Caco-2 (cell line): Measurements from ENCODE around the gene ARHGAP27. TPM values are rescaled to one million over a fixed set of nuclear protein-coding genes. Genes with fewer than 3 reads are reported as not detected.

Experiments used
- BruUV-seq: library from RNA; stranded (reverse); fragments of 400-500 nt; replicated peaks from 2 replicates; lab custom pipeline; 2021; lab: Mats Ljungman, UMichigan
- CTCF ChIA-PET: fragments of 300-600 bp; sonication (Branson Sonifier 250); formaldehyde crosslinking; loops from one replicate; lab custom pipeline; 2022; ENCODE audit warnings: antibody characterized with exemption; lab: Charles Lee
- POLR2A ChIA-PET: fragments of 300-600 bp; sonication (Branson Sonifier 250); formaldehyde crosslinking; loops from one replicate; lab custom pipeline; 2022; ENCODE audit warnings: antibody characterized with exemption; lab: Charles Lee
- DNase-seq, 2 experiments: peaks; one replicate each; pipeline versions ENCODE4 v3.0.0 to v3.0.0-alpha.2; 2020 to 2022
- H3K27me3 ChIP-seq: replicated peaks from 2 replicates; pipeline ENCODE4 v1.6.0; 2011; ENCODE audit warnings: low read length; ENCODE audit not compliant: control insufficient read depth, insufficient read depth
- H3K36me3 ChIP-seq: 2 replicates; pipeline ENCODE4 v1.5.1; 2011; ENCODE audit warnings: low read length; ENCODE audit not compliant: control insufficient read depth, insufficient read depth
- H3K4me1 ChIP-seq: fragments of 250-450 bp; sonication (Bioruptor Pico); 2 replicates; pipeline ENCODE4 v1.5.1; 2020; ENCODE audit warnings: mild to moderate bottlenecking
- H3K4me3 ChIP-seq: 2 replicates; pipeline ENCODE4 v1.5.1; 2011; ENCODE audit warnings: low read depth, mild to moderate bottlenecking, control low read depth, low read length
- H3K9me3 ChIP-seq: fragments of 250-450 bp; sonication (Bioruptor Pico); 2 replicates; pipeline ENCODE4 v1.5.1; 2020; ENCODE audit warnings: mild to moderate bottlenecking, moderate library complexity
- H3K27ac Mint-ChIP-seq: one replicate; pipeline ENCODE4 v1.8.0; 2022; ENCODE audit warnings: mixed read lengths; ENCODE audit not compliant: unreplicated experiment
- H3K27me3 Mint-ChIP-seq: one replicate; pipeline ENCODE4 v1.8.0; 2022; ENCODE audit warnings: mixed read lengths; ENCODE audit not compliant: insufficient read depth, unreplicated experiment
- H3K36me3 Mint-ChIP-seq: one replicate; pipeline ENCODE4 v1.8.0; 2022; ENCODE audit warnings: mild to moderate bottlenecking, mixed read lengths; ENCODE audit not compliant: insufficient read depth, unreplicated experiment
- H3K4me1 Mint-ChIP-seq: one replicate; pipeline ENCODE4 v1.8.0; 2022; ENCODE audit warnings: low read depth, mixed read lengths; ENCODE audit not compliant: unreplicated experiment
- H3K4me3 Mint-ChIP-seq: one replicate; pipeline ENCODE4 v1.8.0; 2022; ENCODE audit warnings: mild to moderate bottlenecking, moderate library complexity, mixed read lengths; ENCODE audit not compliant: unreplicated experiment
- H3K9me3 Mint-ChIP-seq: one replicate; pipeline ENCODE4 v1.8.0; 2022; ENCODE audit warnings: mixed read lengths; ENCODE audit not compliant: unreplicated experiment
- intact Hi-C: fragments of 100-400 bp; cut with micrococcal nuclease; formaldehyde crosslinking; loops from one replicate; pipeline ENCODE4 v1.10.0; 2022; ENCODE audit not compliant: unreplicated experiment
- total RNA-seq: library from RNA; stranded (reverse); gene quantifications from 2 replicates; pipeline ENCODE4 v1.2.3, GENCODE V29; 2022
- TF ChIP-seq, protein P1 (sequence below), 2 experiments: fragments of 200-600 bp in 1 of 2; IDR thresholded peaks; 1 replicate in 1 of 2; 2 replicates in 1 of 2; pipeline versions ENCODE4 v1.5.1 to v1.8.0; 2011 to 2022; ENCODE audit warnings: antibody characterized with exemption in 1 of 2, control low read depth in 1 of 2, inconsistent platforms in 1 of 2, low read depth in 1 of 2, low read length in 1 of 2, mild to moderate bottlenecking in 1 of 2, moderate library complexity in 1 of 2; ENCODE audit not compliant: insufficient read depth in 1 of 2, severe bottlenecking in 1 of 2, unreplicated experiment in 1 of 2

The ARHGAP27 gene
- total RNA-seq, 1 experiment from 2014 or later, result 35.9 TPM

DNA sequence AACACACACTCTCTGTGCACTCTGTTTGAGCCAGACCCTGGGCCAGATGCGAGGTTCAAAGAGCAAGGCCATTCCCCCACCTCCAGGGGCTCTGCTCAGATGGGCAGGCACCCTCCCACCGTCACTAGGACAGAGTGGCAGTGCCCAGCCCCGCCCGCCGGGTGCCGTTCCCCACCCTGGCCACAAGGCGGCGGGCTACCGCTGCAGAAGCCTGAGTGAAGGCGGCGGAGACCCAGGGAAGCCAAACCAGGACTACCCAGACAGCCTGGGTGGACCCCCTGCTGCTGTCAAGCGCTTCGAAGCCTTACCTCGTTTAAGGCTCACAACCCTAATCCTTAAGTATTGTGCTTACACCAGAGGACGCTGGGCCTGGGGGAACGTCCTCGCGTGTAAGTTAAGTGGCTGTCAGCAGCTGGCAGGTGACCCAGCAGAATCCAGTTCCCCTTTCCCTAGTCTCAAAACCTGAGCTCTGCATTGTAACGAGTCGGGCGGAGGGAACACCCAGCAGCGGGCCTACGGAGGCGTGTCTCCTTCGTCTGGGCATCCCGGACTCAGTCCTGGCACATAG lies 4.5 kb downstream of the ARHGAP27 start:
- TF ChIP-seq, protein P1, sequence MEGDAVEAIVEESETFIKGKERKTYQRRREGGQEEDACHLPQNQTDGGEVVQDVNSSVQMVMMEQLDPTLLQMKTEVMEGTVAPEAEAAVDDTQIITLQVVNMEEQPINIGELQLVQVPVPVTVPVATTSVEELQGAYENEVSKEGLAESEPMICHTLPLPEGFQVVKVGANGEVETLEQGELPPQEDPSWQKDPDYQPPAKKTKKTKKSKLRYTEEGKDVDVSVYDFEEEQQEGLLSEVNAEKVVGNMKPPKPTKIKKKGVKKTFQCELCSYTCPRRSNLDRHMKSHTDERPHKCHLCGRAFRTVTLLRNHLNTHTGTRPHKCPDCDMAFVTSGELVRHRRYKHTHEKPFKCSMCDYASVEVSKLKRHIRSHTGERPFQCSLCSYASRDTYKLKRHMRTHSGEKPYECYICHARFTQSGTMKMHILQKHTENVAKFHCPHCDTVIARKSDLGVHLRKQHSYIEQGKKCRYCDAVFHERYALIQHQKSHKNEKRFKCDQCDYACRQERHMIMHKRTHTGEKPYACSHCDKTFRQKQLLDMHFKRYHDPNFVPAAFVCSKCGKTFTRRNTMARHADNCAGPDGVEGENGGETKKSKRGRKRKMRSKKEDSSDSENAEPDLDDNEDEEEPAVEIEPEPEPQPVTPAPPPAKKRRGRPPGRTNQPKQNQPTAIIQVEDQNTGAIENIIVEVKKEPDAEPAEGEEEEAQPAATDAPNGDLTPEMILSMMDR (IDR thresholded peaks at IDR 0.05; ENCODE audit: insufficient read depth in 1 of 2, low read depth in 1 of 2, low read length in 1 of 2, severe bottlenecking in 1 of 2, unreplicated experiment in 1 of 2), result peak; percentile 93 to 99
- Histone ChIP-seq H3K4me1 (0 out of 2 replicates have a peak, but pooled peaks cover 7% of the 10 kb centered on the region), H3K4me3 (0 out of 2 replicates have a peak overlapping the region, but pooled peaks have one; percentile 15), H3K36me3 (no peaks in the 10 kb centered on the region), H3K27me3 (no peaks in the 10 kb centered on the region), H3K9me3 (no peaks in the 10 kb centered on the region)
- ChIA-PET CTCF (interaction anchor here (0.6 to 1.8 kb wide), 8 partner anchors 12 to 533 kb away, joined by 3 to 6 read pairs (median 4); no protein-coding TSS in a partner anchor), POLR2A (interaction anchor here (0.6 kb wide), 1 partner anchor 13 kb away, joined by 4 read pairs; no protein-coding TSS in a partner anchor)
- peak; percentile 70 to 90 for DNase-seq
- intact Hi-C loops, result loop anchor here (5.0 kb wide), 1 partner anchor 196 kb away; no protein-coding TSS in a partner anchor
- Mint-ChIP-seq H3K4me3 (peak overlapping the region; percentile 58), H3K4me1 (peaks cover 22% of the 10 kb centered on the region), H3K27ac (peak overlapping the region; percentile 57), H3K36me3 (peaks cover 11% of the 10 kb centered on the region), H3K9me3 (no peaks in the 10 kb centered on the region), H3K27me3 (no peaks in the 10 kb centered on the region)
- no TSS peak for BruUV-seq

DNA sequence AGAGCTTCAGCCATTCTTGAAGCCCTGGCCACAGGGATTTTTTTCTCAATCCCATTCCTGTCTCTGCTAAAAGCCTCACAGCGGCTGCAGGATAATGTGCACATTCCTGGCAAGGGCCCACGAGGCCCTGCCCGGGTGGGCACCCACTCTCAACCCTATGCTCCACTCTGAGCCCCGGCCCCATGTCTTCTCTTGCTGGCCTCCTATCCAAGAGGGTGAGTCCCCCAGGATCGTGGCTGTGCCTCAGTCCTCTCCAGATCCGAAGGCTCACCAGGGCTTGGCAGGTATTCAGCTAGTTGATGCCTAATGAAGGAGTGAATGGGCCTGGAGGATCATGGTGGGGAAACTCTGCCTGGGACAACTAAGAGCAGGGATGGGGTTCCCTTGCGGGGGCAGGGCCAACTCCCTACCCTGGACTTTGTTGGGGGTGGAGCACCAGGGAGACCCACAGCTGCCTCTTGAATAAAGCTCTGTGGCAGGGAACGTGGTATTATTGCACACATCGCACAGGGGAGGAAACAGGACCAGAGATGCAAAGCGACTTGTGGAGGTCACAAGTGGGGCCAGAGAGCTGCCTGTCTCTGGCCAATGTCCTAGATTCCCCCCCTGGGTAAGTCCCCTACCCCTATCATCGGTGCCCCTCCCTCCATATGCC lies 5.4 kb downstream of the ARHGAP27 start:
- H3K9me3 ChIP-seq, result no peaks in the 10 kb centered on the region
- ChIA-PET CTCF (interaction anchor here (0.6 to 2.3 kb wide), 4 partner anchors 20 to 159 kb away, joined by 3 to 105 read pairs (median 4); no protein-coding TSS in a partner anchor), POLR2A (interaction anchor here (0.6 kb wide), 1 partner anchor 13 kb away, joined by 4 read pairs; no protein-coding TSS in a partner anchor)
- no peaks in the 10 kb centered on the region for H3K27me3 ChIP-seq
- H3K27ac Mint-ChIP-seq, result no peak overlapping the region
- DNase-seq, result no peak
- TF ChIP-seq, protein P1 (IDR thresholded peaks at IDR 0.05; ENCODE audit: insufficient read depth in 1 of 2, low read depth in 1 of 2, low read length in 1 of 2, severe bottlenecking in 1 of 2, unreplicated experiment in 1 of 2), result no peak
- H3K9me3 Mint-ChIP-seq, result no peaks in the 10 kb centered on the region
- intact Hi-C loops, result loop anchor here (5.0 kb wide), 1 partner anchor 195 kb away; no protein-coding TSS in a partner anchor
- no peak overlapping the region for H3K4me3 Mint-ChIP-seq
- H3K27me3 Mint-ChIP-seq, result no peaks in the 10 kb centered on the region
- H3K36me3 Mint-ChIP-seq, result peaks cover 15% of the 10 kb centered on the region
- no peaks in the 10 kb centered on the region for H3K36me3 ChIP-seq
- H3K4me1 Mint-ChIP-seq, result peaks cover 25% of the 10 kb centered on the region
- BruUV-seq, result no TSS peak
- no peak overlapping the region for H3K4me3 ChIP-seq
- 0 out of 2 replicates have a peak, but pooled peaks cover 7% of the 10 kb centered on the region for H3K4me1 ChIP-seq

DNA sequence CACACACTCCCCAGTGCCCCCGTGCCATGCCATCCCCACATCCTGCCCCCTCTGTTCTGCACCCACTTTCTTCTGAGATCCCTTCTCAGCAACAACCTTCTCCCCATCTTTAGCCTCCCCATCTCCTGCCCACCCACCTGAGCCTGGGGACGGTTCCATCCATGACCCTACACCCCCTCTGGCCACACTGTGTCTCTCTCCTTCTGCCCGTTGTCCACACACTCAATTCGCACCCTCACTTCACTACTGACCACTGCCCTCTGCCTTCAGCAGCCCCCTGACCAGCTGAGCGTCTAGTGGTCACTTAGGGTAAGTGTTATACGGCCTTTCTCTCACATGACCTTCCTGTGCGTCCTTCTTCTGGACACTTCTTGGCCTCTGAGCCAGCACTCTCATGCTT lies 6.1 kb downstream of the ARHGAP27 start:
- no peaks in the 10 kb centered on the region for H3K9me3 Mint-ChIP-seq
- H3K27ac Mint-ChIP-seq, result no peak overlapping the region
- ChIA-PET CTCF (interaction anchor here (1.2 to 2.3 kb wide), 7 partner anchors 20 to 208 kb away, joined by 3 to 105 read pairs (median 14); partner anchors contain the start of gene MAP3K14), POLR2A (interaction anchor here (1.3 kb wide), 1 partner anchor 109 kb away, joined by 16 read pairs; the partner anchor contains the start of gene MAP3K14)
- DNase-seq, result no peak
- intact Hi-C loops, result loop anchor here (5.0 kb wide), 1 partner anchor 194 kb away; no protein-coding TSS in a partner anchor
- no peaks in the 10 kb centered on the region for H3K27me3 Mint-ChIP-seq
- Histone ChIP-seq H3K9me3 (no peaks in the 10 kb centered on the region), H3K4me3 (no peak overlapping the region), H3K27me3 (no peaks in the 10 kb centered on the region), H3K4me1 (0 out of 2 replicates have a peak, but pooled peaks cover 7% of the 10 kb centered on the region), H3K36me3 (no peaks in the 10 kb centered on the region)
- no TSS peak for BruUV-seq
- TF ChIP-seq, protein P1 (IDR thresholded peaks at IDR 0.05; ENCODE audit: insufficient read depth in 1 of 2, low read depth in 1 of 2, low read length in 1 of 2, severe bottlenecking in 1 of 2, unreplicated experiment in 1 of 2), result no peak
- peak overlapping the region; percentile 83 for H3K4me3 Mint-ChIP-seq
- H3K4me1 Mint-ChIP-seq, result peaks cover 28% of the 10 kb centered on the region
- peaks cover 23% of the 10 kb centered on the region for H3K36me3 Mint-ChIP-seq
